SK-N-SH (cell line): ENCODE data around the gene CALML3.

Experiments used
- CTCF ChIP-seq: fragments of 200-600 bp; sonication (generic); IDR thresholded peaks from 2 replicates; pipeline ENCODE4 v1.6.1; 2017; ENCODE audit warnings: antibody characterized with exemption, mild to moderate bottlenecking, moderate library complexity
- EP300 ChIP-seq, 2 experiments: IDR thresholded peaks; 2 replicates each; pipeline versions ENCODE4 v1.4.0 to v1.6.1; 2012; ENCODE audit warnings: borderline replicate concordance in 1 of 2, low read depth in 1 of 2, low read length in 1 of 2
- EZH2phosphoT487 ChIP-seq: fragments of 200-600 bp; sonication (generic); IDR thresholded peaks from 2 replicates; pipeline ENCODE4 v1.6.1; 2017; ENCODE audit warnings: low read depth, mixed run types, mild to moderate bottlenecking, antibody characterized with exemption, moderate library complexity, borderline replicate concordance
- GATA2 ChIP-seq: sonication (generic); formaldehyde crosslinking; IDR thresholded peaks from 2 replicates; pipeline ENCODE4 v1.5.0; 2020; ENCODE audit warnings: mild to moderate bottlenecking, missing genetic modification reagents
- POLR2AphosphoS5 ChIP-seq: IDR thresholded peaks from 2 replicates; pipeline ENCODE4 v1.6.1; 2012; ENCODE audit warnings: low read depth, low read length
- RAD21 ChIP-seq: IDR thresholded peaks from 2 replicates; pipeline ENCODE4 v1.6.1; 2012; ENCODE audit warnings: mild to moderate bottlenecking, low read length
- TEAD4 ChIP-seq: IDR thresholded peaks from 2 replicates; pipeline ENCODE4 v1.4.0; 2012; ENCODE audit warnings: mild to moderate bottlenecking, borderline replicate concordance; ENCODE audit not compliant: insufficient read depth
- YY1 ChIP-seq: IDR thresholded peaks from 2 replicates; pipeline ENCODE4 v1.4.0; 2012; ENCODE audit warnings: low read depth, mild to moderate bottlenecking

- TF ChIP-seq CTCF (no peak), EP300 (IDR thresholded peaks at IDR 0.05; ENCODE audit: borderline replicate concordance in 1 of 2, low read depth in 1 of 2, low read length in 1 of 2) (no peak), POLR2AphosphoS5 (no peak), YY1 (no peak), TEAD4 (no peak), GATA2 (no peak), EZH2phosphoT487 (no peak), RAD21 (no peak)
Measured at GRCh38 chr10:5563321-5563961, 38.7 kb downstream of the CALML3 start.
